SKM-1 (cell line): ENCODE results near the gene CMTM4.
"Not testable (repeated sequence)": the region's sequence is repeated elsewhere in the genome, so short reads cannot be mapped to it uniquely, and the experiment has no call there.

Experiments used
- DNase-seq: peaks from one replicate; lab custom pipeline; 2025; ENCODE audit not compliant: unreplicated experiment; lab: John Stamatoyannopoulos, UW

The CMTM4 gene

GRCh38 chr16:66676599-66676998 lies 19.9 kb downstream of the CMTM4 start:
- no peak for DNase-seq

GRCh38 chr16:66673691-66674090 lies 22.9 kb downstream of the CMTM4 start:
- no peak for DNase-seq

DNA sequence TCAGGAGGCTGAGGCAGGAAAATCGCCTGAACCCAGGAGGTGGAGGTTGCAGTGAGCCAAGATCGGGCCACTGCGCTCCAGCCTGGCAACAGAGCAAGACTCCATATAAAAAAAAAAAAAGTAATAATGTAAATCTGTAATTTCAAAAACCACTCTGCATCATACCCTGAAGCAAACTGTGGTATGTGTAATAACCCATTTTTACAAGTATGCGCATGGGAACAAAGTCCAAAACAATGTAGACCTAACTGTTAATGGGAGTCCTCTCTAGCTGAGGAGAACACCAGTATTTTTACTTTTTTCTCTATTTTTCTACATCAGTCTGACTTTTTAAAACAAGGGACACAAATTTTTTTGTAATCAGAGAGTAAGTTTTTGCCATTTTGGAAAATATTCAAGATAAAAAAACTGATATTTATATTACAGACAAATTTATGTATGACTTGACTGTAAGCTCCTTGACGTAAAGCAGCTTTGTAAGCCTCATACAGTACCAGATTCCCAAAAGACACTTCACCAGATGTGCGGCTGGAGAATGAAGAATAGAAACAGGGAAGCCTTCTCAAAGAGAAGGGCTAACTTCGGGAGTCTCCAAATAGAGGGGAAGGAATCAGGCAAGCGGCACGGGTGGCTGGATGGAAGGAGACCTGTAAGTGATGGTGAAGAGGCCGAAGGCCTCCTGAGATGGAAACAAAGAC lies 25.7 kb downstream of the CMTM4 start:
- no peak for DNase-seq

GRCh38 chr16:66668777-66669444 lies 27.6 kb downstream of the CMTM4 start:
- no peak for DNase-seq

GRCh38 chr16:66667944-66668343 lies 28.6 kb downstream of the CMTM4 start:
- no peak for DNase-seq

- no peak for DNase-seq
Observed at GRCh38 chr16:66662445-66663194, 33.9 kb downstream of the CMTM4 start.

GRCh38 chr16:66661671-66662346 lies 34.7 kb downstream of the CMTM4 start:
- not testable (repeated sequence) for DNase-seq

DNA sequence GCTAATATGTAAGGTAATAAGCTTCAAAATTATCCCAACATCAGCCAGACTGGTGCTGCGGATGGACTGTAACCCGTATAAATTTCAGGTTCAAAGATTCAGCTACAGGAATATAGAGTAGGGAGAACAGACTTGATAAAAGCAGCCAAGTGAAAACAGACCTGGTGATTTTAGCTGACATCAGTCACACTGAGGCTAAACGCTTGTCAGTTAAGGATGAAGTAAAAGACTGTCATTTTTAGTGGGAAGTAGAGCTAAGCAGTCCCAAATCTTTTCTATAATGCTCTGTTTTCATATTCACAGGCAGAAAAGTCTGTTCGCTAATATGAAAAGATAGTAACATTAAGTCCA lies 35.4 kb downstream of the CMTM4 start:
- DNase-seq: no peak

DNA sequence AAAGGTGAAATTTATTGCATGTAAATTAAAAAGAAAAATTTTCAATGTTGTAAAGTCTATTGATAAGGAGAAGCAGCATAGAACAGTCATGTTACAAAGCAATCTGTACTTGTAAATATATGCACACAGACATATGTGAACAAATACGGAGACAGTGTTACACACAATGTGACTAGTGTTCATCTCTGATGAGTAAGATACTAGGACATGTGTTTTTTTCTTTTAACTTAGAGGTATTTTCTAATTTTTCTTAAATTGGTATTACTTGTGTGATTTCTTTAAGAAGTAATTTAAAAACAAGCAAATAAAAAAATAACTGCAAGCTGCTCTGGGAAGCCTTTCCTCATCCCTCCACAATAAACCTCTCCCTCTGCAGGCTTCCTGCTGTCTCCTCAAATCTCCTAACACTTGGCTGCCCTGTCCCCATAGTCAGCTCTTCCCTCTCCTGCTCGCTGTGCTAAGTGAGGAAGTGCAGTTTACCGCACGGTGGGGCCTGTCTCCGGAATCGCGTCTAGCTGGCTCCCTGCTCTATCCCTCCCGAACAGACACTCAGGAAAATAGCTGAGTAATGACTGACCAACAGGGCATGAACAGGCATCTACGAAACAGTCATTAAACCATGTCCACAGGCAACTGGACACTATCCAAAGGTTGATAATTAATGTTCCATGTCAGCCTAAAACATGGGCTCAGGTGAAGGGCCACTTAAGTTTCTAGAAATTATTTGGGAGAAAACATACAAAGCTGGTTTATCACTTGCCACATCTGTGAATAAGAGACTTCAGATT lies 35.9 kb downstream of the CMTM4 start:
- DNase-seq: no peak

DNA sequence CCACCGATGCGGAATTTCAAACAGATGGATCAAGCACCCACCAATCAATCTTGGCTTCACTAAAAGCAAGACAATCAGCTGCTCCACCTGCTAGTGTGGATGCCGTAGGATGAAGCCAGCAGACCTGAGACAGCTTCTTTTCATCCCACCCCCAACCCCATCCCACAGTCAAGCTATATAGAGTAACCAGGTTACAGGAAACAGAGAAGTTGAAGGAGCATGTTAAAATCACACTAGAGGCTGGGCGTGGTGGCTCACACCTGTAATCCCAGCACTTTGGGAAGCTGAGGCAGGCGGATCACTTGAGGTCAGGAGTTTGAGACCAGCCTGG lies 37.7 kb downstream of the CMTM4 start:
- DNase-seq: no peak

- DNase-seq: no peak
Observed at GRCh38 chr16:66658143-66658859, 38.2 kb downstream of the CMTM4 start.

DNA sequence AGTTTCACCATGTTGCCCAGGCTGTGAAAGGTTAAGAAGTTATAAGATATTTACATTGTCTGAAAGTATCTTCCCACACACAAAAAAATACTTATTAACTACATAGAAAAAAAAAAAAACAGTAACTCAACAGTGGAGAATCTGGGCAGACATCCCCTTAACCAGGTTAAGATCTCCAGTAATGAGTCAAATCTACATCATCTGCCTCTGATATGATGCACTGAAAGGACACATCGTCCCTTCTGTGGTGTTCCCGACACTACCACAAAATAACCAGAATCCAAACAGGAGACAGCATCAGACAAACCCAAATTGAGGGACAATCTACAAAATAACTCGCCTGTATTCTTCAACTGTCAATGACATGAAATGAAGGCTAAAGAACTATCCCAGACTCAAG lies 40.0 kb downstream of the CMTM4 start:
- no peak for DNase-seq

DNA sequence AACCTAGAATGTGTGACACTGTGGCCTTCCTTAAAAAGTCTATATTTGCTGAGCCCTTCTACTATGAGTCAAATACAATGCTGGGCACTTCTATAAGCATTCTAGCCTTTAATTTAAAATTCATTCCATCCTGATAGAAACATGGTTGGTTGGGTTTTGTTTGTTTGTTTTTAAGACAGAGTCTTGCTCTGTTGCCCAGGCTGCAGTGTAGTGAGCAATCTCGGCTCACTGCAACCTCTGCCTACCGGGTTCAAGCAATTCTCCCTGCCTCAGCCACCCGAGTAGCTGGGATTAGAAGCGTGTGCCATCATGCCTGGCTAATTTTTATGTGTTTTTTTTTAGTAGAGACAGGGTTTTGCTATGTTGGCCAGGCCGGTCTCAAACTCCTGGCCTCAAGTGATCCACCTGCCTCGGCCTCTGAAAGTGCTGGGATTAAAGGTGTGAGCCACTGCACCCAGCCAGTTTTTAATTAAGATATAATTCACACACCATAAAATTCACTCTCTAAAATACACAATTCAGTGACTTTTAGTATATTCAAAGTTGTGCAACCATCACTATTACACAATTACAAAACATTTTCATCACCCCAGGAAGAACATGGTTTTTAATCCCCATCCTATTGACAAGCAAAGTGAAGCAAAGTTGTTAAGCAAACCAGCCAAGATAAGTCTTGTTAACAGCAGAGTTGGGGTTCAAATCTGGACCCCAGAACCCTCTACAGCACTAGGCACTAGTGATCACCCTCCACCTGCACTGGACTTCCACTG lies 42.8 kb downstream of the CMTM4 start:
- no peak for DNase-seq

GRCh38 chr16:66652661-66653360 lies 43.7 kb downstream of the CMTM4 start:
- no peak for DNase-seq

GRCh38 chr16:66651965-66652364 lies 44.6 kb downstream of the CMTM4 start:
- peak; percentile 51 for DNase-seq

DNA sequence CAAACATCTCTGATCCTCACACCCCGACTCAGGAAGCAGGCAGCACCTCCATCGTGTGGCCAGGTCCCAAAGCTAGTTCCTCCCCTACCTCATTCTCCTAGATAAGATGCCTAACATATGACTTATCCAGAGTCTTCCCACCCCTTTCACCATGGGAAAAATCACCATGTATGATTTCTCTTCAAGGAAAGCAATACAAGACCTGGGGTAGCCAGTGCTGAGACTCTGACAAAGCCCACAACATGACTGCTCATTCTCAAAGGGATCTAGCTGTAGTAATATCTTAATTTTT lies 45.1 kb downstream of the CMTM4 start:
- DNase-seq: no peak

DNA sequence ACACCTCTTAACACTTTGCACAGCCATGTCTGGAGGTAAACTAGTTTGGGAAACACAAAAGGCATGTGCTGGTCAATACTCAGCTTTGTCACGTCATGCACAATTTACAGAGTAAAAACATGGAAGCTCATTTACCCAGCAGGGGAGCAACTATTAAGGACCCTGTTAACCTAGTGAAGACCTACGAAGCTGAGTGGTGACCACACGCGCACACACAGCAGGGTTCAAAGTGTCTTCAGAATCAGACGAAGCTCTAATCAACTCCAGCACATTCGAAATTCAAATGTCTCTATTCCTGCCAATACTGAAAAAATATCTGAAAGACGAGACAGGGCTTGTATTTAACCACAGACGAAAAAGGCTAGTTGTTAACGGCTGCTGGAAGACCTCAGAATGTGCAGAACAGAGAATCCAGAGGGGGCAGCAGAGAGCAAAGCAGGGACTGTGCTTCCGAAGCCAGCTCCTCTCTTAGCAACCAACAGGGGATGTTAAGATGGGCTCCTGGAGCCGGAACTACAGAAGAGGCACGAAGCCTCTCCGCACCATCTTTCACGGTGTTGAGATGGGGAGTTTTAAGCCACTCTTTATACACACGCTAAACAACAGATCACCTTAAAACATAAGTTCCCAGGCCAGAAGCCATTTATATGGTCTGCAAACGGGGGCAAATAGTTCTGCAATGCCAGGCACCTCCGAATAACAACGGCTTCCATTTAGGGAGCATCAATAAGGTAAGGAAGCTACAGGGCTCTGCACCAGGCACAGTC lies 45.7 kb downstream of the CMTM4 start:
- DNase-seq: peak; percentile 89

DNA sequence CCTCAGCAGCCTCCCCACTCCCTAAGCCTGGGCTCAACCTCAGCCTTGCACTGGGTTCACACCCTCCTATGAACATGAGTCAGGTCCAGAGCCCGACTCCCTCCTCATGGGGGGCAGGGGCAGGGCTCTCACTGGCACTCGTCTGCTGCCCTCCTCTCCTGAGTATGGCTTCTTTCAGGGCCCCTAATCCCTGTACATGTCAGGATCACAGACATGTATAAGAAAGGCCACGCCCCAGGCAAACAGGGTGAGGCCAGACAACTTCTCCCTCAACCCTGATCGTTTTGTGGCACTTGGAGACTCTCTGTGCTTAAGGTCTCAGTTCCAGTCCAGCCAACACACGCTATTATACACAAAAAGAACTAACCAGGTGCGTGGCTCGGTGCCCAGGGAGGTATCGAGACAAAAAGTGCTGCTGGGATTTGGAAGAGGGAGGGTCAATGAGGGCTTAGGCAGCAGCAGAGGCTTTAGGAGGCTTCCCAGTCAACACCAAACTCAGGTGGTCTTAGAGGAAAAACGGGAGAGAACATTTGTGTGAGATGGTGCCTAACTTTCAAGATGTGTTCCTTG lies 46.8 kb downstream of the CMTM4 start:
- DNase-seq: no peak
